PC-3 (cell line): ENCODE measurements around the gene ZNF487. TPM values are rescaled to one million over a fixed set of nuclear protein-coding genes. Genes with fewer than 3 reads are reported as not detected.

Experiments
- ATAC-seq: fragments of 200-7000 bp; cut with Tn5 transposase; 2 replicates; pipeline ENCODE4 v1.9.1; 2020; ENCODE audit warnings: mild to moderate bottlenecking, moderate library complexity
- BruUV-seq: library from RNA; stranded (reverse); fragments of 400-500 nt; replicated peaks from 2 replicates; lab custom pipeline; 2021; lab: Mats Ljungman, UMichigan
- CTCF ChIA-PET: fragments of 300-600 bp; sonication (Branson Sonifier 250); formaldehyde crosslinking; loops from one replicate; lab custom pipeline; 2022; ENCODE audit warnings: antibody characterized with exemption; lab: Charles Lee
- POLR2A ChIA-PET: fragments of 300-600 bp; sonication (Branson Sonifier 250); formaldehyde crosslinking; loops from one replicate; lab custom pipeline; 2022; ENCODE audit warnings: antibody characterized with exemption; ENCODE audit not compliant: unreplicated experiment; lab: Charles Lee
- DNase-seq: peaks from one replicate; pipeline ENCODE4 v3.0.0-alpha.2; 2015
- H2AFZ ChIP-seq: fragments of 300-600 bp; sonication (generic); 2 replicates; pipeline ENCODE4 v1.6.0; 2016; ENCODE audit warnings: antibody characterized with exemption, low read length
- H3F3A ChIP-seq: fragments of 300-600 bp; sonication (generic); one replicate; pipeline ENCODE4 v1.6.0; 2017; ENCODE audit warnings: antibody characterized with exemption, low read length, control low read depth, mild to moderate bottlenecking; ENCODE audit not compliant: unreplicated experiment
- H3K27ac ChIP-seq: fragments of 300-600 bp; sonication (generic); 2 replicates; pipeline ENCODE4 v1.5.1; 2016; ENCODE audit warnings: mild to moderate bottlenecking, low read length
- H3K27me3 ChIP-seq: fragments of 300-600 bp; sonication (generic); 2 replicates; pipeline ENCODE4 v1.6.1; 2016; ENCODE audit warnings: low read length, mixed read lengths
- H3K36me3 ChIP-seq: fragments of 300-600 bp; sonication (generic); 2 replicates; pipeline ENCODE4 v1.6.1; 2016; ENCODE audit warnings: low read depth, mixed run types, low read length, mixed read lengths
- H3K4me1 ChIP-seq: fragments of 300-600 bp; sonication (generic); 2 replicates; pipeline ENCODE4 v1.5.1; 2016; ENCODE audit warnings: low read length; ENCODE audit not compliant: insufficient read depth
- H3K4me2 ChIP-seq: fragments of 300-600 bp; sonication (generic); 2 replicates; pipeline ENCODE4 v1.6.0; 2016; ENCODE audit warnings: low read length
- H3K4me3 ChIP-seq: fragments of 300-600 bp; sonication (generic); 2 replicates; pipeline ENCODE4 v1.5.1; 2016; ENCODE audit warnings: mild to moderate bottlenecking, low read length, mixed read lengths
- H3K79me2 ChIP-seq: fragments of 300-600 bp; sonication (generic); 2 replicates; pipeline ENCODE4 v1.6.1; 2017; ENCODE audit warnings: low read length, mixed read lengths
- H3K9ac ChIP-seq: fragments of 300-600 bp; sonication (generic); 2 replicates; pipeline ENCODE4 v1.6.0; 2016; ENCODE audit warnings: mild to moderate bottlenecking, low read length
- H3K9me2 ChIP-seq: fragments of 300-600 bp; sonication (generic); replicated peaks from 2 replicates; pipeline ENCODE4 v1.6.1; 2016; ENCODE audit warnings: mixed run types, low read length, mixed read lengths
- H3K9me3 ChIP-seq: fragments of 300-600 bp; sonication (generic); 2 replicates; pipeline ENCODE4 v1.6.1; 2016; ENCODE audit warnings: low read length, mixed read lengths
- H4K20me1 ChIP-seq: fragments of 300-600 bp; sonication (generic); 2 replicates; pipeline ENCODE4 v1.6.1; 2016; ENCODE audit warnings: low read length, mixed read lengths
- CTCF ChIP-seq: fragments of 300-600 bp; sonication (generic); conservative IDR thresholded peaks from 2 replicates; pipeline ENCODE4 v1.5.1; 2017; ENCODE audit warnings: antibody characterized with exemption, low read depth, mild to moderate bottlenecking, low read length
- EZH2 ChIP-seq: fragments of 300-600 bp; sonication (generic); IDR thresholded peaks from one replicate; pipeline ENCODE4 v1.6.1; 2017; ENCODE audit warnings: antibody characterized with exemption, mild to moderate bottlenecking, low read length; ENCODE audit not compliant: unreplicated experiment
- EZH2phosphoT487 ChIP-seq: fragments of 300-600 bp; sonication (generic); IDR thresholded peaks from 2 replicates; pipeline ENCODE4 v1.6.1; 2018; ENCODE audit warnings: mild to moderate bottlenecking, antibody characterized with exemption, low read length, borderline replicate concordance
- intact Hi-C: fragments of 100-400 bp; cut with micrococcal nuclease; formaldehyde crosslinking; loops from 2 replicates; pipeline ENCODE4 v1.9.0; 2023
- total RNA-seq: library from RNA; depleted of rRNA; stranded (reverse); fragments of >200 nt; gene quantifications from 2 replicates; pipeline ENCODE4 v1.2.3, GENCODE V29; 2014

ZNF487 gene
- total RNA-seq, 1 experiment from 2014 or later = 9.4 TPM

GRCh38 chr10:43393606-43394360 lies 43.1 kb upstream of the ZNF487 start:
- Histone ChIP-seq H3K79me2 (peaks cover 98% of the 10 kb centered on the region), H3F3A (no peaks in the 10 kb centered on the region), H4K20me1 (peaks cover 74% of the 10 kb centered on the region), H2AFZ (no peak overlapping the region), H3K27ac (no peak overlapping the region), H3K9me3 (no peaks in the 10 kb centered on the region), H3K9ac (no peak overlapping the region; the same call in 1 of the 2 replicates), H3K36me3 (peaks cover 66% of the 10 kb centered on the region), H3K9me2 (no peaks in the 10 kb centered on the region), H3K27me3 (no peaks in the 10 kb centered on the region), H3K4me1 (peaks cover 30% of the 10 kb centered on the region), H3K4me3 (peak overlapping the region; percentile 78; the same call in 1 of the 2 replicates), H3K4me2 (peak overlapping the region; percentile 95)
- ChIA-PET CTCF (no interaction called here), POLR2A (no interaction called here)
- intact Hi-C loops = no loop called here
- DNase-seq (no peak), ATAC-seq (no peak)
- BruUV-seq = no TSS peak
- TF ChIP-seq EZH2 (no peak), CTCF (no peak), EZH2phosphoT487 (no peak)

GRCh38 chr10:43394868-43395267 lies 42.0 kb upstream of the ZNF487 start:
- Histone ChIP-seq H3K4me3 (peak overlapping the region; percentile 78), H3K27me3 (no peaks in the 10 kb centered on the region), H3K27ac (no peak overlapping the region), H4K20me1 (peaks cover 75% of the 10 kb centered on the region), H3F3A (no peaks in the 10 kb centered on the region), H2AFZ (no peak overlapping the region), H3K9me2 (no peaks in the 10 kb centered on the region), H3K9me3 (no peaks in the 10 kb centered on the region), H3K36me3 (peaks cover 64% of the 10 kb centered on the region), H3K79me2 (peaks cover 98% of the 10 kb centered on the region), H3K4me2 (peak overlapping the region; percentile 95), H3K4me1 (peaks cover 41% of the 10 kb centered on the region), H3K9ac (peak overlapping the region; percentile 98)
- POLR2A ChIA-PET = no interaction called here
- TF ChIP-seq CTCF (no peak), EZH2phosphoT487 (no peak)
- no peak for DNase-seq
- intact Hi-C loops = loop anchor here (5.0 kb wide), 2 partner anchors 38 to 42 kb away; partner anchors contain the start of gene ZNF487
- no TSS peak for BruUV-seq
- CTCF ChIA-PET = no interaction called here
- ATAC-seq = no peak
